ENCODE data around the gene MIF.

GRCh38 chr22:23846081-23846469, 48.1 kb upstream of the MIF start:
- TF ChIP-seq, protein P1, sequence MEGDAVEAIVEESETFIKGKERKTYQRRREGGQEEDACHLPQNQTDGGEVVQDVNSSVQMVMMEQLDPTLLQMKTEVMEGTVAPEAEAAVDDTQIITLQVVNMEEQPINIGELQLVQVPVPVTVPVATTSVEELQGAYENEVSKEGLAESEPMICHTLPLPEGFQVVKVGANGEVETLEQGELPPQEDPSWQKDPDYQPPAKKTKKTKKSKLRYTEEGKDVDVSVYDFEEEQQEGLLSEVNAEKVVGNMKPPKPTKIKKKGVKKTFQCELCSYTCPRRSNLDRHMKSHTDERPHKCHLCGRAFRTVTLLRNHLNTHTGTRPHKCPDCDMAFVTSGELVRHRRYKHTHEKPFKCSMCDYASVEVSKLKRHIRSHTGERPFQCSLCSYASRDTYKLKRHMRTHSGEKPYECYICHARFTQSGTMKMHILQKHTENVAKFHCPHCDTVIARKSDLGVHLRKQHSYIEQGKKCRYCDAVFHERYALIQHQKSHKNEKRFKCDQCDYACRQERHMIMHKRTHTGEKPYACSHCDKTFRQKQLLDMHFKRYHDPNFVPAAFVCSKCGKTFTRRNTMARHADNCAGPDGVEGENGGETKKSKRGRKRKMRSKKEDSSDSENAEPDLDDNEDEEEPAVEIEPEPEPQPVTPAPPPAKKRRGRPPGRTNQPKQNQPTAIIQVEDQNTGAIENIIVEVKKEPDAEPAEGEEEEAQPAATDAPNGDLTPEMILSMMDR (IDR thresholded peaks at IDR 0.05), result no peak
- no peak for TF ChIP-seq POLR2A (IDR thresholded peaks at IDR 0.05)
